SK-N-SH (cell line): ENCODE data around the gene EVI5. TPM values are rescaled to one million over a fixed set of nuclear protein-coding genes. Genes with fewer than 3 reads are reported as not detected.

Experiments
- CTCF ChIA-PET: fragments of 300-600, 350-600 bp; formaldehyde crosslinking; extraction: SDS; loops from one replicate; lab custom pipeline; 2021; lab: Yijun Ruan, JAX
- POLR2A ChIA-PET: fragments of 350-600 bp; sonication (Branson Sonifier 250); formaldehyde crosslinking; extraction: SDS; loops from one replicate; lab custom pipeline; 2020; ENCODE audit warnings: antibody characterized with exemption, inconsistent platforms; lab: Yijun Ruan, JAX
- DNase-seq: peaks from one replicate; pipeline ENCODE4 v3.0.0; 2012
- H2AFZ ChIP-seq: fragments of 200-600 bp; sonication (generic); 2 replicates; pipeline ENCODE4 v1.8.1; 2016; ENCODE audit warnings: antibody characterized with exemption, mild to moderate bottlenecking, low read depth
- H3F3A ChIP-seq: fragments of 200-600 bp; sonication (generic); replicated peaks from 2 replicates; pipeline ENCODE3; 2016; ENCODE audit warnings: antibody characterized with exemption, mild to moderate bottlenecking; ENCODE audit not compliant: insufficient read depth
- H3K27ac ChIP-seq, 2 experiments: fragments of 200-500 bp in 1 of 2; fragments of 200-600 bp in 1 of 2; sonication (Bioruptor generic) in 1 of 2; sonication (generic), shearing (Covaris generic) in 1 of 2; 2 replicates each; pipeline versions ENCODE4 v1.5.1 to v1.6.1; 2014 to 2016; ENCODE audit warnings: low read depth in 2 of 2, inconsistent platforms in 1 of 2, low read length in 1 of 2, mild to moderate bottlenecking in 1 of 2, mixed read lengths in 1 of 2
- H3K27me3 ChIP-seq: fragments of 200-600 bp; sonication (generic), shearing (Covaris generic); 2 replicates; pipeline ENCODE4 v1.6.1; 2016; ENCODE audit warnings: mixed run types; ENCODE audit not compliant: insufficient read depth
- H3K36me3 ChIP-seq, 2 experiments: fragments of 200-500 bp in 1 of 2; fragments of 200-600 bp in 1 of 2; sonication (Bioruptor generic) in 1 of 2; sonication (generic) in 1 of 2; replicated peaks in 1 of 2; 2 replicates each; pipeline versions ENCODE3 to v1.5.1; 2014 to 2016; ENCODE audit warnings: low read length in 1 of 2, mild to moderate bottlenecking in 1 of 2; ENCODE audit not compliant: insufficient read depth in 2 of 2, control insufficient read depth in 1 of 2
- H3K4me1 ChIP-seq, 2 experiments: fragments of 200-500 bp in 1 of 2; fragments of 200-600 bp in 1 of 2; sonication (Bioruptor generic) in 1 of 2; sonication (generic), shearing (Covaris generic) in 1 of 2; 2 replicates each; pipeline versions ENCODE4 v1.5.1 to v1.6.1; 2014 to 2016; ENCODE audit warnings: low read depth in 1 of 2, low read length in 1 of 2, mixed run types in 1 of 2; ENCODE audit not compliant: insufficient read depth in 2 of 2, control insufficient read depth in 1 of 2
- H3K4me2 ChIP-seq: fragments of 200-600 bp; sonication (generic), shearing (Covaris generic); 2 replicates; pipeline ENCODE4 v1.6.1; 2017; ENCODE audit warnings: mixed run types
- H3K4me3 ChIP-seq, 2 experiments: fragments of 200-500 bp in 1 of 2; fragments of 200-600 bp in 1 of 2; sonication (Bioruptor generic) in 1 of 2; sonication (generic), shearing (Covaris generic) in 1 of 2; 2 replicates each; pipeline versions ENCODE4 v1.5.1 to v1.8.1; 2014 to 2016; ENCODE audit warnings: low read depth in 2 of 2, inconsistent platforms in 1 of 2, low read length in 1 of 2, mild to moderate bottlenecking in 1 of 2, mixed read lengths in 1 of 2, moderate library complexity in 1 of 2
- H3K79me2 ChIP-seq: fragments of 200-600 bp; sonication (generic); 2 replicates; pipeline ENCODE4 v1.8.1; 2017; ENCODE audit warnings: mild to moderate bottlenecking; ENCODE audit not compliant: insufficient read depth
- H3K9ac ChIP-seq: fragments of 200-600 bp; sonication (generic); 2 replicates; pipeline ENCODE4 v1.6.1; 2017; ENCODE audit warnings: mixed run types
- H3K9me2 ChIP-seq: fragments of 200-600 bp; sonication (generic); 2 replicates; pipeline ENCODE4 v1.6.1; 2017; ENCODE audit warnings: mixed run types
- H3K9me3 ChIP-seq: fragments of 200-600 bp; sonication (generic); 2 replicates; pipeline ENCODE4 v1.6.1; 2017; ENCODE audit warnings: mixed run types, mild to moderate bottlenecking, moderate library complexity
- H4K20me1 ChIP-seq: fragments of 200-600 bp; sonication (generic); 2 replicates; pipeline ENCODE4 v1.6.1; 2017; ENCODE audit warnings: mild to moderate bottlenecking, mixed run types; ENCODE audit not compliant: insufficient read depth
- CHD2 ChIP-seq: fragments of 150-350 bp; IDR thresholded peaks from 2 replicates; pipeline ENCODE4 v1.6.1; 2018; ENCODE audit warnings: low read length; ENCODE audit not compliant: partially characterized antibody
- EP300 ChIP-seq, 2 experiments: IDR thresholded peaks; 2 replicates each; pipeline versions ENCODE4 v1.4.0 to v1.6.1; 2012; ENCODE audit warnings: borderline replicate concordance in 1 of 2, low read depth in 1 of 2, low read length in 1 of 2
- FOXJ3 ChIP-seq: sonication (generic); formaldehyde crosslinking; IDR thresholded peaks from 2 replicates; pipeline ENCODE4 v1.5.1; 2020; ENCODE audit warnings: mild to moderate bottlenecking, missing genetic modification reagents
- JUND ChIP-seq: IDR thresholded peaks from 2 replicates; pipeline ENCODE4 v1.4.0; 2012
- MEF2A ChIP-seq: IDR thresholded peaks from 2 replicates; pipeline ENCODE4 v1.4.0; 2012; ENCODE audit warnings: low read depth, borderline replicate concordance
- MXI1 ChIP-seq: IDR thresholded peaks from 2 replicates; pipeline ENCODE4 v1.6.1; 2012; ENCODE audit warnings: mild to moderate bottlenecking, low read depth, low read length, improper control_type of control experiment
- REST ChIP-seq: IDR thresholded peaks from 2 replicates; pipeline ENCODE4 v1.6.1; 2012; ENCODE audit warnings: mild to moderate bottlenecking, low read depth, low read length, moderate library complexity
- SMC3 ChIP-seq: IDR thresholded peaks from 2 replicates; pipeline ENCODE4 v1.6.1; 2012; ENCODE audit warnings: low read depth, low read length, improper control_type of control experiment
- YY1 ChIP-seq: IDR thresholded peaks from 2 replicates; pipeline ENCODE4 v1.4.0; 2012; ENCODE audit warnings: low read depth, mild to moderate bottlenecking
- WGBS: methylation state at CpG from one replicate; pipeline ENCODE4 v1.1.6; 2017; ENCODE audit warnings: low lambda C conversion rate; 5-methylcytosine and 5-hydroxymethylcytosine counted together
- polyA plus RNA-seq, 3 experiments: library from polyadenylated mRNA; depleted of rRNA; stranded (reverse); fragments of >200 nt; gene quantifications; 2 replicates each; pipeline ENCODE4 v1.2.3, GENCODE V29; 2012

EVI5 gene
- polyA plus RNA-seq, 1 of the 3 experiments (the other 2 are of a cell fraction), result 5.7 TPM

- ChIA-PET POLR2A (no interaction called here), CTCF (no interaction called here)
- Histone ChIP-seq H4K20me1 (no peaks in the 10 kb centered on the region), H3K4me1 (no peaks in the 10 kb centered on the region), H2AFZ (no peak overlapping the region), H3K9me2 (no peaks in the 10 kb centered on the region), H3K4me3 (no peak overlapping the region), H3K9ac (no peak overlapping the region), H3K9me3 (no peaks in the 10 kb centered on the region), H3K27me3 (no peaks in the 10 kb centered on the region), H3K27ac (no peak overlapping the region), H3F3A (no peaks in the 10 kb centered on the region), H3K36me3 (peaks cover 0 to 7% of the 10 kb centered on the region in 2 experiments), H3K4me2 (no peak overlapping the region), H3K79me2 (no peaks in the 10 kb centered on the region)
- DNase-seq, result no peak
- WGBS, result 100% methylated on average over 1 of the region's 1 CpG
- TF ChIP-seq JUND, result no peak
- no peak for TF ChIP-seq YY1
- no peak for TF ChIP-seq FOXJ3 (CRISPR knock-in tag)
- TF ChIP-seq EP300 (IDR thresholded peaks at IDR 0.05; ENCODE audit: borderline replicate concordance in 1 of 2, low read depth in 1 of 2, low read length in 1 of 2), result no peak
- TF ChIP-seq MEF2A, result no peak
- no peak for TF ChIP-seq MXI1
- no peak for TF ChIP-seq SMC3
- TF ChIP-seq CHD2, result no peak
- no peak for TF ChIP-seq REST
These were observed 217.6 kb downstream of the EVI5 start for GRCh38 chr1:92567211-92567868.

GRCh38 chr1:92563457-92564216 lies 221.3 kb downstream of the EVI5 start:
- Histone ChIP-seq H3K27ac (no peak overlapping the region), H3K4me2 (no peak overlapping the region), H3K79me2 (no peaks in the 10 kb centered on the region), H3K4me3 (no peak overlapping the region), H3K9ac (no peak overlapping the region), H3K4me1 (no peaks in the 10 kb centered on the region), H3K36me3 (peaks cover 0 to 7% of the 10 kb centered on the region in 2 experiments), H4K20me1 (no peaks in the 10 kb centered on the region), H3F3A (no peaks in the 10 kb centered on the region), H3K27me3 (no peaks in the 10 kb centered on the region), H3K9me3 (no peaks in the 10 kb centered on the region), H3K9me2 (no peaks in the 10 kb centered on the region), H2AFZ (no peak overlapping the region)
- ChIA-PET CTCF (interaction anchor here (1.3 kb wide), 1 partner anchor 12 kb away, joined by 3 read pairs; no protein-coding TSS in a partner anchor), POLR2A (no interaction called here)
- WGBS, result 97% methylated on average over 6 of the region's 6 CpGs
- no peak for TF ChIP-seq CHD2
- no peak for DNase-seq
